NK-92 (cell line): ENCODE data around the gene NEDD4L.

ENCODE experiments used
- DNase-seq: peaks from one replicate; lab custom pipeline; 2025; ENCODE audit not compliant: unreplicated experiment; lab: John Stamatoyannopoulos, UW

The NEDD4L gene

GRCh38 chr18:58391231-58391825, 347.3 kb downstream of the NEDD4L start:
- DNase-seq, result no peak

- no peak for DNase-seq
Measured at GRCh38 chr18:58391932-58392323, 347.9 kb downstream of the NEDD4L start.

GRCh38 chr18:58392324-58393000, 348.4 kb downstream of the NEDD4L start:
- DNase-seq, result no peak

GRCh38 chr18:58393295-58393694, 349.3 kb downstream of the NEDD4L start:
- DNase-seq, result no peak

GRCh38 chr18:58394046-58394445, 350.0 kb downstream of the NEDD4L start:
- DNase-seq, result no peak

GRCh38 chr18:58394602-58395425, 350.8 kb downstream of the NEDD4L start:
- no peak for DNase-seq

GRCh38 chr18:58396144-58396543, 352.1 kb downstream of the NEDD4L start:
- DNase-seq, result no peak

GRCh38 chr18:58396966-58397365, 352.9 kb downstream of the NEDD4L start:
- no peak for DNase-seq

GRCh38 chr18:58397385-58398132, 353.5 kb downstream of the NEDD4L start:
- DNase-seq, result no peak

GRCh38 chr18:58398648-58399398, 354.8 kb downstream of the NEDD4L start:
- no peak for DNase-seq

- DNase-seq, result no peak
Measured at GRCh38 chr18:58400331-58400870, 356.4 kb downstream of the NEDD4L start.

GRCh38 chr18:58401191-58401590, 357.2 kb downstream of the NEDD4L start:
- no peak for DNase-seq

- no peak for DNase-seq
Measured at GRCh38 chr18:58402247-58402646, 358.2 kb downstream of the NEDD4L start.

- DNase-seq, result no peak
Measured at GRCh38 chr18:58402951-58403702, 359.1 kb downstream of the NEDD4L start.

- DNase-seq, result no peak
Measured at GRCh38 chr18:58403799-58404455, 359.9 kb downstream of the NEDD4L start.

GRCh38 chr18:58405107-58405898, 361.3 kb downstream of the NEDD4L start:
- DNase-seq, result no peak

GRCh38 chr18:58407263-58407648, 363.2 kb downstream of the NEDD4L start:
- DNase-seq, result no peak

GRCh38 chr18:58407649-58408407, 363.8 kb downstream of the NEDD4L start:
- no peak for DNase-seq
